GM12874 (cell line): ENCODE results near the gene CACNA2D3.

ENCODE experiments used
- TF ChIP-seq, protein P1 (sequence below): IDR thresholded peaks from 2 replicates; pipeline ENCODE4 v1.5.1; 2011; ENCODE audit warnings: low read depth, mild to moderate bottlenecking, control low read depth, low read length, moderate library complexity; ENCODE audit not compliant: insufficient read depth

CACNA2D3 gene

DNA sequence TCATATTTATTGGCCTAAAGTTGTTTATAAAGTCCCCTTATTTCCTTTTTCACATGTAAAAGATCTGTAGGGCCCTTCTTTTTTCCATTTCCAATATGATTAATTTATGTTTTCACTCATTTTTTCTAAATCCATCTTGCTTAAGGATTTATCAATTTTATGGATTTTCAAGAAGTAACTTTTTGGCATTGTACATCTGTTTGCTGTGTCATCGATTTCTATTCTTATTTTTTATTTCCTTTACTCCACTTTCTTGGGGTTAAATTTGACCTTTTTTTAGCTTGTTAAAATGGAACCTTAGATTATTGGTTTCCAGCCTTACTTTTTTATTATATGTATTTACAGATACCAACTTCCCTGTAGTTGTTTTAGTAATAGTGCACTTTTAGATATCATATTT is 597.6 kb downstream of the CACNA2D3 start:
- TF ChIP-seq, protein P1, sequence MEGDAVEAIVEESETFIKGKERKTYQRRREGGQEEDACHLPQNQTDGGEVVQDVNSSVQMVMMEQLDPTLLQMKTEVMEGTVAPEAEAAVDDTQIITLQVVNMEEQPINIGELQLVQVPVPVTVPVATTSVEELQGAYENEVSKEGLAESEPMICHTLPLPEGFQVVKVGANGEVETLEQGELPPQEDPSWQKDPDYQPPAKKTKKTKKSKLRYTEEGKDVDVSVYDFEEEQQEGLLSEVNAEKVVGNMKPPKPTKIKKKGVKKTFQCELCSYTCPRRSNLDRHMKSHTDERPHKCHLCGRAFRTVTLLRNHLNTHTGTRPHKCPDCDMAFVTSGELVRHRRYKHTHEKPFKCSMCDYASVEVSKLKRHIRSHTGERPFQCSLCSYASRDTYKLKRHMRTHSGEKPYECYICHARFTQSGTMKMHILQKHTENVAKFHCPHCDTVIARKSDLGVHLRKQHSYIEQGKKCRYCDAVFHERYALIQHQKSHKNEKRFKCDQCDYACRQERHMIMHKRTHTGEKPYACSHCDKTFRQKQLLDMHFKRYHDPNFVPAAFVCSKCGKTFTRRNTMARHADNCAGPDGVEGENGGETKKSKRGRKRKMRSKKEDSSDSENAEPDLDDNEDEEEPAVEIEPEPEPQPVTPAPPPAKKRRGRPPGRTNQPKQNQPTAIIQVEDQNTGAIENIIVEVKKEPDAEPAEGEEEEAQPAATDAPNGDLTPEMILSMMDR: no peak

DNA sequence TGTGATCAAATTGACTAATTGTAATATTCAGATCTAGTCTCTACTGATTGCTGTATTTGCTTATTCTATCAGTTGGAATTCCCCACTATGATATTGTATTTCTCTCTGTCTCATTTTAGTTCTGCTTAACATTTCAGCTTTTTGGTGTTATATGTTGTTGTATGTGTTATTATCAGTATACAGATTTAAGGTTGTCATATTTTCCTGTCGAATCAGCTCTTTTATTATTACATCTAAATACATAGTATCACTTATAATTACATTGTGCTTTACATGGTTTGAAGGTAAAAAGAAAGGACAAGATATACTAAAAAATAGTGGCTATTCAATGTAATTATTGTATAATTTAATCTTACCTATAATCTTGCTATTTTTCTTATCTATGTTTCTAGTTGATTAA is 598.3 kb downstream of the CACNA2D3 start:
- TF ChIP-seq, protein P1: no peak

- TF ChIP-seq, protein P1: no peak
Measured at GRCh38 chr3:54731732-54732445, 609.5 kb downstream of the CACNA2D3 start.

DNA sequence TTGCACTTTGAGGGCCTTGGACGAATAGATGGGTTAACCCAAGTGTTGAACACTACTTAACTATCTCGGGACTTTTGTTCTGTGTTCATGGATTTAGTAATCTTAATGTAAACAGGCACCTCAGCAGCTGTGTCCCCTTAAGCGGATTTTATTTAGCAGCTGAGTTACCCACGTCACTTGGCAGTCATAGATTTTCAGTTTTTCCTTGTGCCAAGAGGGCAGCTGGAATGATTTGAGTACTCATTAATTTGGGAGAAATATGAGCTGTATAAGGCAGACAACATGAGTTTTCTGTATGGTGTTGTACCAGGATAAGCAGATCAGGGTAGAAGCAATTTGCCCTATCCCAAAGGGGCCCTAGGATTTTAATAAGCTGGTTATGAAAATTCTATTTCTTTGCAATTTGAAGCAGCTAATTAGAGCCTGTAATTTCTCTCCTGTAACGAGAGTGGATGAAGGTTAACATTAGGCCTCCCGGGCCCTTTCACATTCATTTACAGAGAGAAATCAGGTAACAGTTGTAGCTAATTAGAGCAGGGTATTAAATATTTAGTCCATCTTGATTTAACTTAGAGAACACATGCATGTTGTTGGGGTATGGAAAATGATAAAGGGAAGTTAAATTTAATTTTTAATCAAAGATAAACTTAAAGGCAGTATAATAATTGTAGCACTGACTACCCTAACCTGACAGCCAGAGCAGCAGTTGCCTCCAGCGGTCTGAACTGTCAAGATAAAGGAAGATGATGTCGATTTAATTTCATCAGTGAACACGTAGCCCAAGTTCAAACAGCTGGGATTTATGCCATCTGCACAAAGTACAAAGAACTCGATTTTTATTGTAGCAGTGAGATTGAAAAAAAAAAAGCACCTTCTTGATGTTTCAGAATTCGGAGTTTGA is 611.0 kb downstream of the CACNA2D3 start:
- TF ChIP-seq, protein P1: no peak

DNA sequence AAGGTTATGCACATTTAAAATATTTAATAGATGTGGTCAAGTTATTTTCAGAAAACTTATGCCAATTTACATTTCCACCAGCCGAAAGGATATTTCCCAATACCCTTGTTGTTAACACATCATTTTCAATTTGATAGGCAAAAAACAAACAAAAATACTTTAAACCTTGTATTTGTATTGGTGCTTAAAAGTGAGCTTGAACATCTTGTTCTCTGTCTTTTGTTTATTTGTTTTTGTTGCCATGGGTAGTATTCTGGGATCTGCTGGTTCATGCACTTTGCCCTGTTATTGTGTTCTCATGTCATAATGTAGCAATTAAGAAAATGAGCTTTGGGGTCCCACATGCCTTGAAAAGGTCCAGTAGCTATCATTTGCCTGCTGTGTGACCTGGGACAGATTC is 614.1 kb downstream of the CACNA2D3 start:
- TF ChIP-seq, protein P1: no peak

- TF ChIP-seq, protein P1: no peak
Measured at GRCh38 chr3:54743755-54744154, 621.4 kb downstream of the CACNA2D3 start.

DNA sequence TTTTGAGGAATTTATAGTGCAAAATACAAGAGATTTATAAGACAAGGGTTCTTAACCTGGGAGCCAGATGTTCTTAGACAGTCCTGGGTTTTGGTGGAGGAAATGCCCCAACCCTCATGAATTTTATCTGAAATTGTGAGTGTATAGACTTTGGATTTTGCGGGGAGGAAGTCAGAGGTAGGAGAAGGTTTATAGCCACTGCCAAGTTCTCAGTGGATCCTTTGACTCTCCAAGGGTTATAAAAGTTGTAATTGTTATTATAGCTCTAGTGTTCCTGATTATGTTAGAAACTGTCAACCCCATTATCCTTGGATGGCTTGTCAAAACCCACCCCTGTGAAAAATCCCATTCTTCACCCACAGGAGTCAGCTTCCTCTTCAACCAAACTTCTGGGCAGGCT is 621.9 kb downstream of the CACNA2D3 start:
- TF ChIP-seq, protein P1: no peak
